Measurements from ENCODE around the gene XNDC1N.

DNA sequence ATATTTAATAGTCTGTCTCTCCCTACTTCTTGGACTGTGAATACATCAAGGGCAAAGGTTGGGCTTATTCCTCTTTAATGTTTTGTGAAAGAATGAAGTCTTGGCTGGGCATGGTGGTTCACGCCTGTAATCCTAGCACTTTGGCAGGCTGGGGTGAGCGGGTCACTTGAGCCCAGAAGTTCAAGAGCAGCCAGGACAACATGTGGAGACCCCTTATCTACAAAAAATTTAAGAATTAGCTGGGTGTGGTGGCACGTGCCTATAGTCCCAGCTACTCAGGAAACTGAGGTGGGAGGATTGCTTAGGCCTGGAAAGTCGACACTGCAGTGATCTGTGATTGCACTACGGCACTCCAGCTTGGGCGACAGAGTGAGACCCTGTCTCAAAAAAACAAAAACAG, 20.6 kb upstream of the XNDC1N start:
- TF ChIP-seq, protein P1, sequence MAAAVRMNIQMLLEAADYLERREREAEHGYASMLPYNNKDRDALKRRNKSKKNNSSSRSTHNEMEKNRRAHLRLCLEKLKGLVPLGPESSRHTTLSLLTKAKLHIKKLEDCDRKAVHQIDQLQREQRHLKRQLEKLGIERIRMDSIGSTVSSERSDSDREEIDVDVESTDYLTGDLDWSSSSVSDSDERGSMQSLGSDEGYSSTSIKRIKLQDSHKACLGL (CRISPR knock-in tag; IDR thresholded peaks at IDR 0.05; ENCODE audit: borderline replicate concordance, poor library complexity, severe bottlenecking) = no peak
- TF ChIP-seq TFAM (CRISPR knock-in tag; conservative IDR thresholded peaks at IDR 0.05) (no peak), TBL1XR1 (IDR thresholded peaks at IDR 0.05; ENCODE audit: low read length in 2 of 2) (no peak), FOXJ2 (tag; IDR thresholded peaks at IDR 0.05) (no peak), NFE2L1 (tag; IDR thresholded peaks at IDR 0.05; ENCODE audit: borderline replicate concordance, low read depth) (no peak)
- TF ChIP-seq, protein P2, sequence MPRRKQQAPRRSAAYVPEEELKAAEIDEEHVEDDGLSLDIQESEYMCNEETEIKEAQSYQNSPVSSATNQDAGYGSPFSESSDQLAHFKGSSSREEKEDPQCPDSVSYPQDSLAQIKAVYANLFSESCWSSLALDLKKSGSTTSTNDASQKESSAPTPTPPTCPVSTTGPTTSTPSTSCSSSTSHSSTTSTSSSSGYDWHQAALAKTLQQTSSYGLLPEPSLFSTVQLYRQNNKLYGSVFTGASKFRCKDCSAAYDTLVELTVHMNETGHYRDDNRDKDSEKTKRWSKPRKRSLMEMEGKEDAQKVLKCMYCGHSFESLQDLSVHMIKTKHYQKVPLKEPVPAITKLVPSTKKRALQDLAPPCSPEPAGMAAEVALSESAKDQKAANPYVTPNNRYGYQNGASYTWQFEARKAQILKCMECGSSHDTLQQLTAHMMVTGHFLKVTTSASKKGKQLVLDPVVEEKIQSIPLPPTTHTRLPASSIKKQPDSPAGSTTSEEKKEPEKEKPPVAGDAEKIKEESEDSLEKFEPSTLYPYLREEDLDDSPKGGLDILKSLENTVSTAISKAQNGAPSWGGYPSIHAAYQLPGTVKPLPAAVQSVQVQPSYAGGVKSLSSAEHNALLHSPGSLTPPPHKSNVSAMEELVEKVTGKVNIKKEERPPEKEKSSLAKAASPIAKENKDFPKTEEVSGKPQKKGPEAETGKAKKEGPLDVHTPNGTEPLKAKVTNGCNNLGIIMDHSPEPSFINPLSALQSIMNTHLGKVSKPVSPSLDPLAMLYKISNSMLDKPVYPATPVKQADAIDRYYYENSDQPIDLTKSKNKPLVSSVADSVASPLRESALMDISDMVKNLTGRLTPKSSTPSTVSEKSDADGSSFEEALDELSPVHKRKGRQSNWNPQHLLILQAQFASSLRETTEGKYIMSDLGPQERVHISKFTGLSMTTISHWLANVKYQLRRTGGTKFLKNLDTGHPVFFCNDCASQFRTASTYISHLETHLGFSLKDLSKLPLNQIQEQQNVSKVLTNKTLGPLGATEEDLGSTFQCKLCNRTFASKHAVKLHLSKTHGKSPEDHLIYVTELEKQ (CRISPR knock-in tag; IDR thresholded peaks at IDR 0.05) = no peak
- TF ChIP-seq, protein P3, sequence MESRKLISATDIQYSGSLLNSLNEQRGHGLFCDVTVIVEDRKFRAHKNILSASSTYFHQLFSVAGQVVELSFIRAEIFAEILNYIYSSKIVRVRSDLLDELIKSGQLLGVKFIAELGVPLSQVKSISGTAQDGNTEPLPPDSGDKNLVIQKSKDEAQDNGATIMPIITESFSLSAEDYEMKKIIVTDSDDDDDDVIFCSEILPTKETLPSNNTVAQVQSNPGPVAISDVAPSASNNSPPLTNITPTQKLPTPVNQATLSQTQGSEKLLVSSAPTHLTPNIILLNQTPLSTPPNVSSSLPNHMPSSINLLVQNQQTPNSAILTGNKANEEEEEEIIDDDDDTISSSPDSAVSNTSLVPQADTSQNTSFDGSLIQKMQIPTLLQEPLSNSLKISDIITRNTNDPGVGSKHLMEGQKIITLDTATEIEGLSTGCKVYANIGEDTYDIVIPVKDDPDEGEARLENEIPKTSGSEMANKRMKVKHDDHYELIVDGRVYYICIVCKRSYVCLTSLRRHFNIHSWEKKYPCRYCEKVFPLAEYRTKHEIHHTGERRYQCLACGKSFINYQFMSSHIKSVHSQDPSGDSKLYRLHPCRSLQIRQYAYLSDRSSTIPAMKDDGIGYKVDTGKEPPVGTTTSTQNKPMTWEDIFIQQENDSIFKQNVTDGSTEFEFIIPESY (CRISPR knock-in tag; IDR thresholded peaks at IDR 0.05) = no peak
